Measurements from ENCODE around the gene TRIM31.

DNA sequence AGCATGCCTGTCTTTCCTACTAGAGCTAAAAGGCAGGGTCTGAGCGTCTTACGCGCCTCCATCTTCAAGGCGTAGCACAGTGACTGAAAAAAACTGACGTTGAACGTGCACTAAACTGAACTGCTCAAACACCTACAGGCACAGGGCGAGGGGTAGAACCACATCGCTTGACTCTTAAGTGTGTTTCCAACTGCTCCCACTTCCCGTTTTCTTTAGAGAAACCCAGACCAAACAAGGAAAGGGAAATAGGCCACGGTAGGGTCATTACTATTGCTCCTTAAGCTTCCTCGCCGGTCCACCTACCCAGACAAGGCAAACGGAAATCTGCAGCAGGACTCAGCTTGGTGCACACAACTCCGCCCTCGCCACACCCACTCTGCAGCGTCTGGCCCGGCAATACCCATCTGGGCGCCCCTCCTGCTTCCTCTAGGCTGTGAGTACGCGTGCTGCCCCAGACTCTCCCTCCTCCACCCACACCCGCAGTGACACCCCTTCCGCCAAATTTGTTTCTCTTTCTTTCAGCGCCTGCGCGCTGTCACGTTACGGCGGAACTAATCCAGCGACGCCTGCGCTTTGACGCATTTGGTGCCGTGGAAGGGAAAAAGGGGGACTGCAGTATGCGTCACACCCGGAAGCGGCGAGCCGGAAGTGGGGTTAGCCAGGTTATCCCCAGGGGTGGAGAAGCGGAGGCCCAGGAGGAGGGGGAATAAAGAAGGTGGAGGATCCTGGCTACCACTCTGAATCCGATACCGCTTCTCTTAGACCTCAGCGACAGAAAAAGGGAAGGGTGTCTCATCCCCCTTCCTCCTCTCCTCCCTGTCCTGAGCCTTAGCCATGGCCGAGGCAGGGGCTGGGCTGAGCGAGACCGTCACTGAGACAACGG is 46.1 kb downstream of the TRIM31 start, which contains the start of gene PPP1R11:
- TF ChIP-seq, protein P1, sequence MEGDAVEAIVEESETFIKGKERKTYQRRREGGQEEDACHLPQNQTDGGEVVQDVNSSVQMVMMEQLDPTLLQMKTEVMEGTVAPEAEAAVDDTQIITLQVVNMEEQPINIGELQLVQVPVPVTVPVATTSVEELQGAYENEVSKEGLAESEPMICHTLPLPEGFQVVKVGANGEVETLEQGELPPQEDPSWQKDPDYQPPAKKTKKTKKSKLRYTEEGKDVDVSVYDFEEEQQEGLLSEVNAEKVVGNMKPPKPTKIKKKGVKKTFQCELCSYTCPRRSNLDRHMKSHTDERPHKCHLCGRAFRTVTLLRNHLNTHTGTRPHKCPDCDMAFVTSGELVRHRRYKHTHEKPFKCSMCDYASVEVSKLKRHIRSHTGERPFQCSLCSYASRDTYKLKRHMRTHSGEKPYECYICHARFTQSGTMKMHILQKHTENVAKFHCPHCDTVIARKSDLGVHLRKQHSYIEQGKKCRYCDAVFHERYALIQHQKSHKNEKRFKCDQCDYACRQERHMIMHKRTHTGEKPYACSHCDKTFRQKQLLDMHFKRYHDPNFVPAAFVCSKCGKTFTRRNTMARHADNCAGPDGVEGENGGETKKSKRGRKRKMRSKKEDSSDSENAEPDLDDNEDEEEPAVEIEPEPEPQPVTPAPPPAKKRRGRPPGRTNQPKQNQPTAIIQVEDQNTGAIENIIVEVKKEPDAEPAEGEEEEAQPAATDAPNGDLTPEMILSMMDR (IDR thresholded peaks at IDR 0.05), result peak in 1 of 6 experiments; percentile 7
- peak; percentile 75 to 93 for TF ChIP-seq POLR2A (IDR thresholded peaks at IDR 0.05)

All from thyroid gland (tissue), 4 donors.